Naive thymus-derived CD4-positive, alpha-beta T cell (primary cell): ENCODE results near the gene RFX1. TPM values are rescaled to one million over a fixed set of nuclear protein-coding genes. Genes with fewer than 3 reads are reported as not detected.

Experiments
- ATAC-seq: fragments of 150-1000 bp; cut with Tn5 transposase; 2 replicates; pipeline ENCODE4 v1.10.0; 2021; ENCODE audit warnings: mild to moderate bottlenecking, moderate library complexity
- CTCF ChIA-PET: fragments of 350-600 bp; sonication (Branson Sonifier 250); formaldehyde crosslinking; loops from one replicate; lab custom pipeline; 2021; ENCODE audit warnings: antibody characterized with exemption; lab: Charles Lee
- POLR2A ChIA-PET: fragments of 350-600 bp; sonication (Branson Sonifier 250); formaldehyde crosslinking; loops from one replicate; lab custom pipeline; 2021; ENCODE audit warnings: antibody characterized with exemption, inconsistent platforms; lab: Charles Lee
- DNase-seq, 9 donors: peaks; one replicate each; pipeline versions ENCODE4 v3.0.0 to v3.0.0-alpha.2; 2020 to 2022; ENCODE audit warnings: mixed read lengths in 1 of 9
- H3K27ac ChIP-seq: one replicate; pipeline ENCODE4 v1.7.0; 2013; ENCODE audit warnings: mild to moderate bottlenecking, low read depth, low read length, moderate library complexity
- H3K27me3 ChIP-seq, 2 donors: one replicate each; pipeline ENCODE4 v1.7.0; 2013; ENCODE audit warnings: low read length in 2 of 2, mild to moderate bottlenecking in 2 of 2, moderate library complexity in 2 of 2; ENCODE audit not compliant: control insufficient read depth in 2 of 2, insufficient read depth in 2 of 2
- H3K36me3 ChIP-seq, 3 experiments: 1 replicate in 2 of 3; 2 replicates in 1 of 3; pipeline ENCODE4 v1.7.0; 2013; ENCODE audit warnings: low read length in 3 of 3, mild to moderate bottlenecking in 3 of 3, moderate library complexity in 1 of 3; ENCODE audit not compliant: insufficient read depth in 3 of 3, control insufficient read depth in 2 of 3
- H3K4me1 ChIP-seq, 2 donors: one replicate each; pipeline ENCODE4 v1.7.0; 2013; ENCODE audit warnings: low read length in 2 of 2, mild to moderate bottlenecking in 2 of 2, moderate library complexity in 1 of 2; ENCODE audit not compliant: control insufficient read depth in 2 of 2, insufficient read depth in 2 of 2
- H3K4me3 ChIP-seq: 2 replicates; pipeline ENCODE4 v1.7.0; 2013; ENCODE audit warnings: mild to moderate bottlenecking, low read length
- H3K9me3 ChIP-seq, 3 experiments: 1 replicate in 2 of 3; 2 replicates in 1 of 3; pipeline ENCODE4 v1.7.0; 2013; ENCODE audit warnings: low read length in 3 of 3; ENCODE audit not compliant: control insufficient read depth in 2 of 3
- H3K27ac Mint-ChIP-seq, 9 donors: one replicate each; pipeline ENCODE4 v1.8.0; 2020 to 2022; ENCODE audit warnings: mixed read lengths in 9 of 9, mild to moderate bottlenecking in 8 of 9, moderate library complexity in 5 of 9, inconsistent platforms in 2 of 9
- H3K27me3 Mint-ChIP-seq, 5 donors: one replicate each; pipeline ENCODE4 v1.8.0; 2021 to 2022; ENCODE audit warnings: mixed read lengths in 5 of 5, mild to moderate bottlenecking in 1 of 5
- H3K36me3 Mint-ChIP-seq, 5 donors: one replicate each; pipeline ENCODE4 v1.8.0; 2020 to 2022; ENCODE audit warnings: mixed read lengths in 5 of 5, mild to moderate bottlenecking in 3 of 5, inconsistent platforms in 1 of 5
- H3K4me1 Mint-ChIP-seq, 7 donors: one replicate each; pipeline ENCODE4 v1.8.0; 2020 to 2022; ENCODE audit warnings: mixed read lengths in 7 of 7, mild to moderate bottlenecking in 3 of 7, inconsistent platforms in 1 of 7
- H3K4me3 Mint-ChIP-seq, 10 donors: one replicate each; pipeline ENCODE4 v1.8.0; 2020 to 2022; ENCODE audit warnings: mild to moderate bottlenecking in 10 of 10, mixed read lengths in 10 of 10, moderate library complexity in 6 of 10, inconsistent platforms in 2 of 10
- H3K9me3 Mint-ChIP-seq, 11 donors: one replicate each; pipeline ENCODE4 v1.8.0; 2020 to 2022; ENCODE audit warnings: mixed read lengths in 11 of 11, mild to moderate bottlenecking in 4 of 11, inconsistent platforms in 1 of 11, moderate library complexity in 1 of 11
- intact Hi-C, 2 donors: fragments of 100-400 bp; cut with micrococcal nuclease; formaldehyde crosslinking; loops; one replicate each; pipeline ENCODE4 v1.15.1; 2023
- polyA plus RNA-seq, 2 donors: library from polyadenylated mRNA; unstranded; fragments of 300-500 nt; fragmentation: Illumina TruSeq; gene quantifications; one replicate each; pipeline ENCODE4 v1.2.3, GENCODE V29; 2021
- total RNA-seq, 6 experiments: library from RNA in 5 of 6; stranded (reverse) in 5 of 6; gene quantifications; 1 replicate in 5 of 6; 2 replicates in 1 of 6; pipeline ENCODE4 v1.2.3 and lab custom pipeline; 2021 to 2026

Gene RFX1
- total and polyA plus RNA-seq, 7 experiments from 2014 or later: 1.0 to 23.5 (median 17.6) TPM

DNA sequence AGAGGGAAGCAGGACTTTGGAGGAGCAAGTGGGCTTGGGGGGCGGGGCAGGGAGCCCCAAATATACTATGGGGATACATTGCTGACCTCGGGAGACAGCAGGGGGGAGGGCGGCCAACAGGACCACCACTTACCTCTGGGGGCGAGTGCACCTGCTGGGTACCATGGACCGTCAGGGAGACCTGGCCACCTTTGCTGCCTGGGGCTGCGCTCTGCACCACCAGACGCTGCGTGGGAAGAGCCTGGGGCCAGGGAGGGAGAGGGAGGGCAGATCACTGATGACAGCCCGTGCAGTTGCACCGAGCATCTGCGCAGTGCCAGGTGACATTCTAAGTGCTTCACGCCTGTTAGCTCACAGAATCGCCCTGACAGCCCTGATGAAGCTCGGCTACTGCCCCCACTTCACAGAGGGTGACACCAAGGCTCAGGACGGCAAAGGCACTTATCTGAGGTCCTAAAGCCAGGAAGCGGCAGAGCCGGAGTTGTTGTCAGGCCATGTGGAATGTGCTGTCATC is 24.1 kb downstream of the RFX1 start:
- H3K27ac Mint-ChIP-seq: peak overlapping the region in 8 of 9 donors; percentile 32 to 97 (median 88)
- DNase-seq: no peak
- intact Hi-C loops: no loop called here

DNA sequence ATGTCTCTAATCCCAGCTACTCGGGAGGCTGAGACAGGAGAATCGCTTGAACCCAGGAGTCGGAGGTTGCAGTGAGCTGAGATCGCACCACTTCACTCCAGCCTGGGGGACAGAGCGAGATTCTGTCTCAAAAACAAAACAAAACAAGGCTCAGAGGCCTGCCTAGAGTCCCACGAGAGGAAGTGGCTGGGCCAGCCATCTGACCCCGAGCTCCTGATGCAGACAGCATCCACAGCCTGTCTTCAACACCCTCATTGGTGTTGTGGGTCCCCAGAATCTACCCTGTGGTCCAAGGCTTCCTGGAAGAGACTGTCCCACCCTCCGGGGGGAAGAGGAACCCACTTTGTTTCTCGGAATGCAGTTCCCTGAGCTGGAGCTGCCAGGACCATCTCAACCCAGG is 24.7 kb downstream of the RFX1 start:
- Mint-ChIP-seq H3K27ac (peak overlapping the region in 5 of 9 donors; percentile 10 to 92 (median 49)), H3K9me3 (peaks cover 0 to 2% (median 0%) of the 10 kb centered on the region in 11 donors), H3K27me3 (no peaks in the 10 kb centered on the region), H3K4me3 (peak overlapping the region in 3 of 10 donors; percentile 7 to 42 (median 30)), H3K4me1 (peaks cover 14 to 55% (median 36%) of the 10 kb centered on the region in 7 donors), H3K36me3 (peaks cover 0 to 3% (median 0%) of the 10 kb centered on the region in 5 donors)
- no peak for ATAC-seq
- intact Hi-C loops: no loop called here
- Histone ChIP-seq H3K27ac (no peak overlapping the region), H3K36me3 (no peaks in the 10 kb centered on the region), H3K9me3 (no peaks in the 10 kb centered on the region), H3K27me3 (no peaks in the 10 kb centered on the region), H3K4me3 (no peak overlapping the region), H3K4me1 (peaks cover 13 to 49% of the 10 kb centered on the region in 2 donors)
- no peak for DNase-seq
- POLR2A ChIA-PET: interaction anchor here (0.6 to 11.0 kb wide), 2 partner anchors 18 to 79 kb away, joined by 3 to 160 read pairs; no protein-coding TSS in a partner anchor
- CTCF ChIA-PET: interaction anchor here (1.0 kb wide), 1 partner anchor 29 kb away, joined by 3 read pairs; the partner anchor contains the start of gene DCAF15

More for the DNA sequence above, 24.1 kb downstream of the RFX1 start:
- no peaks in the 10 kb centered on the region for H3K27me3 ChIP-seq
- peaks cover 0 to 2% (median 0%) of the 10 kb centered on the region in 11 donors for H3K9me3 Mint-ChIP-seq
- H3K4me3 Mint-ChIP-seq: peak overlapping the region in 5 of 10 donors; percentile 7 to 84 (median 68)
- no peak overlapping the region for H3K4me3 ChIP-seq
- no peak for ATAC-seq
- H3K36me3 Mint-ChIP-seq: peaks cover 0 to 3% (median 0%) of the 10 kb centered on the region in 5 donors
- ChIA-PET POLR2A (interaction anchor here (0.6 to 11.0 kb wide), 5 partner anchors 18 to 80 kb away, joined by 3 to 160 read pairs (median 10); partner anchors contain the start of genes DCAF15, IL27RA and RFX1), CTCF (interaction anchor here (1.0 to 1.6 kb wide), 2 partner anchors 12 to 29 kb away, joined by 3 read pairs; partner anchors contain the start of gene DCAF15)
- peaks cover 18 to 54% of the 10 kb centered on the region in 2 donors for H3K4me1 ChIP-seq
- no peak overlapping the region for H3K27ac ChIP-seq
- H3K27me3 Mint-ChIP-seq: no peaks in the 10 kb centered on the region
- no peaks in the 10 kb centered on the region for H3K36me3 ChIP-seq
- H3K9me3 ChIP-seq: no peaks in the 10 kb centered on the region
- peaks cover 20 to 59% (median 41%) of the 10 kb centered on the region in 7 donors for H3K4me1 Mint-ChIP-seq

DNA sequence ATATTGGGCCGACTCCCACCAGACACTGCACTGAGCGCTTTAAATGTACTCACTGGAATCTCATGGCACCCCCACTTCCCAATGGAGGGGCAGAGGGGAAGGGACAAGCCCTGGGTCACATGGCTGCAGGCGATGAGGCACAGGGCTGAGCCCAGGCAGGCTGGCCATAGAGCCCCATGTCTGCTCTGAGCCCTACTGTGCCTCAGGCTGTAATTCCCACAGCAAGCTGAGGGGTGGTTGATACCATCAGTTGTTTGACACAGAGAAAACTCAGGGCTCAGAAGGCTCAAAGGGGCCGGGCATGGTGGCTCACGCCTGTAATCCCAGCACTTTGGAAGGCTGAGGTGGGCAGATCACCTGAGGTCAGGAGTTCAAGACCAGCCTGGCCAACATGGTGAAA is 25.1 kb downstream of the RFX1 start:
- no peak overlapping the region for H3K27ac ChIP-seq
- Mint-ChIP-seq H3K4me1 (peaks cover 14 to 52% (median 33%) of the 10 kb centered on the region in 7 donors), H3K36me3 (peaks cover 0 to 3% (median 0%) of the 10 kb centered on the region in 5 donors), H3K9me3 (peaks cover 0 to 2% (median 0%) of the 10 kb centered on the region in 11 donors), H3K4me3 (peak overlapping the region in 3 of 10 donors; percentile 21 to 43 (median 29)), H3K27me3 (no peaks in the 10 kb centered on the region), H3K27ac (peak overlapping the region in 6 of 9 donors; percentile 17 to 92 (median 45))
- POLR2A ChIA-PET: interaction anchor here (11.0 kb wide), 1 partner anchor 19 kb away, joined by 160 read pairs; no protein-coding TSS in a partner anchor
- ATAC-seq (no peak), DNase-seq (no peak)
- no peaks in the 10 kb centered on the region for H3K36me3 ChIP-seq
- no peaks in the 10 kb centered on the region for H3K9me3 ChIP-seq
- H3K4me3 ChIP-seq: no peak overlapping the region
- H3K27me3 ChIP-seq: no peaks in the 10 kb centered on the region
- intact Hi-C loops: no loop called here
- peaks cover 10 to 45% of the 10 kb centered on the region in 2 donors for H3K4me1 ChIP-seq
- CTCF ChIA-PET: no interaction called here

DNA sequence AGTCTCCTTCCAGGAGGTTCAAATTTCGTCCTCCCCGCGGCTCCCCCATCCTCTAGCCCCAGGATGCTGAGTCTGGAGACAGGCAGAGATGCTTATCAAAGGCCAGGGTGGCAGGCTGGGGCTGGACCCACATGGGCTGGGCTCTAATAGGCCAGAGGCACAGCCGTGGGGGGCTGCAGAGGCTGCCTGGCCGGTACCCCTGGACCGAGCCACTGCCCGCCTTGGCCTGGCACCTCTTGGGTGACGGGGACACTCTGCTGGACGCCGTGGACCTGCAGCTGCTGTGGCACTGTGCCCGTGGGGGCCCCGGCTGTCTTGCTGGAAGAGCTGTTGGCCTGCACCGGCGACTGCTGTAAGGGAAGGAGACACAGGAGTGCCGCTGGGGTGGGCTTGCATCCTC is 25.8 kb downstream of the RFX1 start:
- DNase-seq (no peak), ATAC-seq (no peak)
- Mint-ChIP-seq H3K27ac (peak overlapping the region in 1 of 9 donors; percentile 30), H3K27me3 (no peaks in the 10 kb centered on the region), H3K9me3 (no peaks in the 10 kb centered on the region), H3K4me3 (peak overlapping the region in 1 of 10 donors; percentile 61), H3K36me3 (peaks cover 0 to 7% (median 0%) of the 10 kb centered on the region in 5 donors), H3K4me1 (peaks cover 9 to 50% (median 34%) of the 10 kb centered on the region in 7 donors)
- H3K27ac ChIP-seq: no peak overlapping the region
- CTCF ChIA-PET: no interaction called here
- no peaks in the 10 kb centered on the region for H3K9me3 ChIP-seq
- intact Hi-C loops: no loop called here
- H3K4me1 ChIP-seq: peaks cover 3 to 38% of the 10 kb centered on the region in 2 donors
- no peak overlapping the region for H3K4me3 ChIP-seq
- H3K27me3 ChIP-seq: no peaks in the 10 kb centered on the region
- H3K36me3 ChIP-seq: peaks cover 0 to 2% (median 0%) of the 10 kb centered on the region in 3 experiments
- POLR2A ChIA-PET: interaction anchor here (11.0 kb wide), 1 partner anchor 20 kb away, joined by 160 read pairs; no protein-coding TSS in a partner anchor

DNA sequence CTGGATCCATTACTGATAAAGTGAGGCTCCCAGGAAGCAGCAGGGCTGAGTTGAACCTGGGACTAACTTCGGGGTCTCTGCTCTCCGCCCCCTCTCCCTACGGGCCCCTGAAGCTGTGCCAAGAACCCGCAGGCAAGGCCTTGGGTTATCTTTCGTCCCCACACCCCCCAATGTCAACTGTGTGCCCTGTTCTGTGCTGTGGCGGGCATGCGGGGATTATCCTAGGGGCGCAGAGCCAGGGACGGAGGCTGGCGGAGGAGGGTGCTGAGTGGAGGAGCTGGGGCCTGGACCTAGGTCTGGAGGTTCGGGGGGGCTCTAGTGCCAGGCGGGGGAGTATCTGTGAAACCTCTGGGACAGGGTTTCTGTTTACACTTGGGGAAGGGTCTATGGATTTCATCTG is 26.4 kb downstream of the RFX1 start:
- ChIA-PET CTCF (no interaction called here), POLR2A (interaction anchor here (0.9 to 2.6 kb wide), 5 partner anchors 12 to 52 kb away, joined by 3 to 14 read pairs (median 3); partner anchors contain the start of genes IL27RA and RFX1)
- peak overlapping the region; percentile 62 for H3K27ac ChIP-seq
- peaks cover 0 to 32% of the 10 kb centered on the region in 2 donors for H3K4me1 ChIP-seq
- H3K27ac Mint-ChIP-seq: peak overlapping the region in 8 of 9 donors; percentile 15 to 87 (median 60)
- no peaks in the 10 kb centered on the region for H3K9me3 Mint-ChIP-seq
- H3K4me3 ChIP-seq: peak overlapping the region; percentile 13
- H3K4me1 Mint-ChIP-seq: peaks cover 5 to 44% (median 27%) of the 10 kb centered on the region in 7 donors
- H3K27me3 ChIP-seq: no peaks in the 10 kb centered on the region
- H3K4me3 Mint-ChIP-seq: peak overlapping the region in 7 of 10 donors; percentile 30 to 75 (median 39)
- H3K36me3 ChIP-seq: peaks cover 0 to 3% (median 0%) of the 10 kb centered on the region in 3 experiments
- no peaks in the 10 kb centered on the region for H3K27me3 Mint-ChIP-seq
- DNase-seq: no peak
- no peak for ATAC-seq
- intact Hi-C loops: no loop called here
- peaks cover 0 to 7% (median 0%) of the 10 kb centered on the region in 5 donors for H3K36me3 Mint-ChIP-seq
- no peaks in the 10 kb centered on the region for H3K9me3 ChIP-seq

DNA sequence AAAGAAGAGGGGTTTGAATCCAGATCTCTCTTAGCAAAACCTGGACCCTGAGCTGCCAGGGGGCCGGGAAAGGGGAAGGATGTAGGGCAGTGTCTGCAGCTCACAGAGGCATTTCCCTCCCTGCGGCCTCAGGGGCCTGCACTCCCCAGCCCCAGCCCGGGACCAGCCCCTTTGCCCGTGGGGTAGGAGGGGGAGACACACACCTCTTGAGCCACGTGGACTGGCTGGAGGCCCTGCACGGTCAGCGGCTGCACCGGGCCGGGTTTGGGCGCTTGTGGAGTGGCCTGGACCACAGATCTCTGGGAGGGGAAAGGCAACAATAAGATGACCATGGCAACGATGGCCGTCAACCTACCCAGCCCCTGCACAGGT is 26.9 kb downstream of the RFX1 start:
- DNase-seq (no peak), ATAC-seq (peak; percentile 39)
- POLR2A ChIA-PET: interaction anchor here (0.9 to 2.6 kb wide), 7 partner anchors 9 to 53 kb away, joined by 3 to 14 read pairs (median 3); partner anchors contain the start of genes IL27RA and RFX1
- peak overlapping the region; percentile 62 for H3K27ac ChIP-seq
- CTCF ChIA-PET: no interaction called here
- H3K9me3 Mint-ChIP-seq: no peaks in the 10 kb centered on the region
- peak overlapping the region in 5 of 9 donors; percentile 15 to 63 (median 42) for H3K27ac Mint-ChIP-seq
- intact Hi-C loops: no loop called here
- H3K9me3 ChIP-seq: no peaks in the 10 kb centered on the region
- peak overlapping the region; percentile 13 for H3K4me3 ChIP-seq
- peak overlapping the region in 7 of 10 donors; percentile 23 to 75 (median 44) for H3K4me3 Mint-ChIP-seq
- peaks cover 0 to 7% (median 3%) of the 10 kb centered on the region in 5 donors for H3K36me3 Mint-ChIP-seq
- H3K4me1 ChIP-seq: peaks cover 0 to 31% of the 10 kb centered on the region in 2 donors
- no peaks in the 10 kb centered on the region for H3K27me3 Mint-ChIP-seq
- H3K27me3 ChIP-seq: no peaks in the 10 kb centered on the region
- peaks cover 0 to 3% (median 0%) of the 10 kb centered on the region in 3 experiments for H3K36me3 ChIP-seq
- peaks cover 8 to 44% (median 27%) of the 10 kb centered on the region in 7 donors for H3K4me1 Mint-ChIP-seq
